ENCODE results near the gene STK11. TPM values are rescaled to one million over a fixed set of nuclear protein-coding genes. Genes with fewer than 3 reads are reported as not detected.
A peak's percentile ranks its signal among the peaks of the same experiment; 100 is the strongest.

Gene STK11
- total and polyA plus RNA-seq, 12 donors: 37.8 to 148 (median 93.7) TPM

DNA sequence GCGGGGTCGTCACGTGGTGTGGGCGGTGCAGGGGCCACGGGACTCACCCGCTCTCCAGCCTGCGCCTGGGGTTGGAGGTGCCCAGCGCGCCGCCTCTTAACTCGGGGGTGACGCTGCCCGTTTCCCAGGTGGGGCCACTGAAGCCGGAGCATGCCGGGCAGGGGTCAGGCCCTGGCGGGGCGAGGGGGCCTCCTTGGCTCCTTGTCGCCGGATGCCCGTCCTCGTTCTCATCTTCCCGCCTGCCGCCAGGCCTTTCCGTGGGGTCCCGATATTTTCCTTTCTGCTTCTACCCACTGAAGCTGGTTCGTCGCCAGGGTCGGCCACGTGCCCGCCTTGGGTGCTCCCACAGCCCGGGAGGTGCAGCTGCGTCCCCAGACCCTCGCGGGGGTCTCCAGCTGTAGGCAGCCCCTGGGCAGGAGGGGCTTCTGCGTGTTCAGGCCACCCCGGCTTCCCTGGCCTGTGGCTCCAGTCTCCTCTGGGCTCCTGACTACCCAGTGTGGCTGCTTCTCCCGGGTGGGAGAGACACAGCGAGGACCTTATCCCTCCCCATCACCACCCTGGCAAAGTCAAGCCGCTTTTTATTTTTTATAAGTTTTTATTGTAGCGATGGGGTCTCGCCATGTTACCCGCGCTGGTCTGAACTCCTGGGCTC, 70.5 kb downstream of the STK11 start:
- TF ChIP-seq, protein P1, sequence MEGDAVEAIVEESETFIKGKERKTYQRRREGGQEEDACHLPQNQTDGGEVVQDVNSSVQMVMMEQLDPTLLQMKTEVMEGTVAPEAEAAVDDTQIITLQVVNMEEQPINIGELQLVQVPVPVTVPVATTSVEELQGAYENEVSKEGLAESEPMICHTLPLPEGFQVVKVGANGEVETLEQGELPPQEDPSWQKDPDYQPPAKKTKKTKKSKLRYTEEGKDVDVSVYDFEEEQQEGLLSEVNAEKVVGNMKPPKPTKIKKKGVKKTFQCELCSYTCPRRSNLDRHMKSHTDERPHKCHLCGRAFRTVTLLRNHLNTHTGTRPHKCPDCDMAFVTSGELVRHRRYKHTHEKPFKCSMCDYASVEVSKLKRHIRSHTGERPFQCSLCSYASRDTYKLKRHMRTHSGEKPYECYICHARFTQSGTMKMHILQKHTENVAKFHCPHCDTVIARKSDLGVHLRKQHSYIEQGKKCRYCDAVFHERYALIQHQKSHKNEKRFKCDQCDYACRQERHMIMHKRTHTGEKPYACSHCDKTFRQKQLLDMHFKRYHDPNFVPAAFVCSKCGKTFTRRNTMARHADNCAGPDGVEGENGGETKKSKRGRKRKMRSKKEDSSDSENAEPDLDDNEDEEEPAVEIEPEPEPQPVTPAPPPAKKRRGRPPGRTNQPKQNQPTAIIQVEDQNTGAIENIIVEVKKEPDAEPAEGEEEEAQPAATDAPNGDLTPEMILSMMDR (IDR thresholded peaks at IDR 0.05): no peak
- TF ChIP-seq POLR2A (IDR thresholded peaks at IDR 0.05): no peak
- Histone ChIP-seq H3K36me3 (replicated peaks in 1 of 2) (peaks cover 0 to 58% of the 10 kb centered on the region in 2 donors), H3K4me1 (replicated peaks in 1 of 2) (peaks cover 33 to 51% of the 10 kb centered on the region in 2 donors), H3K27ac (peak overlapping the region; percentile 3 to 99 (median 98)), H3K9me3 (replicated peaks in 1 of 3) (no peaks in the 10 kb centered on the region), H3K27me3 (no peaks in the 10 kb centered on the region), H3K4me3 (peak overlapping the region in 2 of 4 donors; percentile 31 to 78)
- 10 to 44% (median 11%) methylated on average over 9 to 43 of the region's 43 CpGs for WGBS, 4 donors
- intact Hi-C loops (cut with DNase I): loop anchor here in 1 of 2 donors (10.0 kb wide), 1 partner anchor 159 kb away; the partner anchor contains the start of gene RPS15
- peak in 1 of 7 donors; percentile 50 for DNase-seq

DNA sequence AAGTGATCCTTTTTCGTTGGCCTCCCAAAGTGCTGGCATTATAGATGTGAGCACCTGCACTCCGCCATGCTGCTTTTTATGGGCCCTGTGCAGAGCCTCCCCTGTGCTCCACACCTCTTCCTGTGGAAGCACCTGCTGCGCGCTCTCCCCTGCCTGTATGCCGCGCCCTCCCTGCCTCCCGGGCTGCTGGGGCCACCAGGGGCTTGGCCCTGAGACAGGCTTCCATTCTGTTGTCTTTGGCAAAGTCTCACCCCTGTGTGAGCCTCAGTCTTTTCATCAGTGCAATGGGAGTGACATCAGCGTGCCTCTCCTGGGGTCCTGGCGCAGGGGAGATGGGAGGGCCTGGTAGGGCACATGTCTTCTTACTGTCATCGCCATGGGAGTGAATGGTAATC, 71.0 kb downstream of the STK11 start:
- peaks cover 28 to 46% of the 10 kb centered on the region in 2 donors for H3K4me1 ChIP-seq (replicated peaks in 1 of 2)
- peak overlapping the region in 3 of 5 donors; percentile 13 to 99 (median 98) for H3K27ac ChIP-seq
- intact Hi-C loops (cut with DNase I): loop anchor here in 1 of 2 donors (10.0 kb wide), 1 partner anchor 158 kb away; the partner anchor contains the start of gene RPS15
- peak in 4 of 7 donors; percentile 42 to 73 (median 48) for DNase-seq
- 68 to 81% (median 74%) methylated on average over 10 of the region's 10 CpGs for WGBS, 4 donors
- H3K36me3 ChIP-seq (replicated peaks in 1 of 2): peaks cover 0 to 52% of the 10 kb centered on the region in 2 donors
- H3K4me3 ChIP-seq: peak overlapping the region in 1 of 4 donors; percentile 78
- H3K27me3 ChIP-seq: no peaks in the 10 kb centered on the region
- no peak for TF ChIP-seq POLR2A (IDR thresholded peaks at IDR 0.05)
- TF ChIP-seq, protein P1 (IDR thresholded peaks at IDR 0.05): no peak
- no peaks in the 10 kb centered on the region for H3K9me3 ChIP-seq (replicated peaks in 1 of 3)

DNA sequence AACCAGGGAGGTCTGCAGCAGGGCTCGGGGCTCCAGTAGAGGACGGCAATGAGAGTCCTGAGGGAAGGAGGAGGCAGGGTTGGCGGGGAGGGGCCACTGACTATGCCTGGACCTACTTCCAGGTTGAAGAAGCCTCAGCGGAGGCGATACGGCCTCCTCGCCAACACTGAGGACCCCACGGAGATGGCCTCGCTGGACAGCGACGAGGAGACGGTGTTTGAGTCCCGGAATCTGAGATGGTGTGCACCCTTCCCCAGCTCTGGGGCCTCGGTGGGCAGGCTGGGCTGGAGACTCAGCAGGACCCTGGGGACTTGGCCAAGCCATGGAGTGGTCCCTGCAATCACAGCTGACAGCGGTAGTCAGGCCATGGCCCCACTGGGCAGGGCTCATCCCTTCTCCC, 71.5 kb downstream of the STK11 start:
- no peaks in the 10 kb centered on the region for H3K9me3 ChIP-seq (replicated peaks in 1 of 3)
- H3K36me3 ChIP-seq (replicated peaks in 1 of 2): peaks cover 0 to 48% of the 10 kb centered on the region in 2 donors
- H3K27ac ChIP-seq: peak overlapping the region in 1 of 5 donors; percentile 13
- peaks cover 25 to 41% of the 10 kb centered on the region in 2 donors for H3K4me1 ChIP-seq (replicated peaks in 1 of 2)
- 88 to 97% (median 94%) methylated on average over 15 of the region's 15 CpGs for WGBS, 4 donors
- no peak overlapping the region for H3K4me3 ChIP-seq
- intact Hi-C loops (cut with DNase I): loop anchor here in 1 of 2 donors (10.0 kb wide), 1 partner anchor 158 kb away; the partner anchor contains the start of gene RPS15
- no peak for TF ChIP-seq POLR2A (IDR thresholded peaks at IDR 0.05)
- TF ChIP-seq, protein P1 (IDR thresholded peaks at IDR 0.05): no peak
- H3K27me3 ChIP-seq: no peaks in the 10 kb centered on the region
- DNase-seq: peak in 3 of 7 donors; percentile 36 to 55 (median 45)

Other genes starting within 250 kb of the STK11 start
- 10 to 100 TPM; 24.2 to 78.7 (median 52.1) TPM for gene WDR18, start 221.4 kb upstream of the STK11 start, total RNA-seq
- 100 to 1,000 TPM in 1 of 3 donors, 10 to 100 TPM in 1, 1 to 10 TPM in 1; 5.4 to 140 (median 98.6) TPM for gene WDR18, start 221.4 kb upstream of the STK11 start, polyA plus RNA-seq
- gene GRIN3B, start 205.4 kb upstream of the STK11 start, total RNA-seq: under 1 TPM in 3 of 9 donors, not detected in 6; 0.08 to 0.18 (median 0.14) TPM
- under 1 TPM in 1 of 3 donors, not detected in 2; 0.24 TPM for gene GRIN3B, start 205.4 kb upstream of the STK11 start, polyA plus RNA-seq
- gene TMEM259, start 184.7 kb upstream of the STK11 start, total RNA-seq: 100 to 1,000 TPM in 8 of 9 donors, 10 to 100 TPM in 1; 94.1 to 308 (median 182) TPM
- 100 to 1,000 TPM in 2 of 3 donors, 10 to 100 TPM in 1; 79.4 to 743 (median 370) TPM for gene TMEM259, start 184.7 kb upstream of the STK11 start, polyA plus RNA-seq
- gene RNU6-2, start 184.3 kb upstream of the STK11 start, total RNA-seq: not detected
- not detected for gene RNU6-2, start 184.3 kb upstream of the STK11 start, polyA plus RNA-seq
- gene CNN2, start 179.2 kb upstream of the STK11 start, total RNA-seq: 10 to 100 TPM in 8 of 9 donors, 1 to 10 TPM in 1; 6.9 to 64.9 (median 42.3) TPM
- 10 to 100 TPM; 11.2 to 60.8 (median 52.5) TPM for gene CNN2, start 179.2 kb upstream of the STK11 start, polyA plus RNA-seq
- 10 to 100 TPM in 7 of 9 donors, 1 to 10 TPM in 2; 4.0 to 23.2 (median 17.5) TPM for gene ABCA7, start 165.7 kb upstream of the STK11 start, total RNA-seq
- 100 to 1,000 TPM in 1 of 3 donors, 10 to 100 TPM in 1, 1 to 10 TPM in 1; 2.1 to 109 (median 28.7) TPM for gene ABCA7, start 165.7 kb upstream of the STK11 start, polyA plus RNA-seq
- gene ARHGAP45, start 138.6 kb upstream of the STK11 start, total RNA-seq: 10 to 100 TPM in 8 of 9 donors, 1 to 10 TPM in 1; 4.9 to 74.3 (median 31.5) TPM
- gene ARHGAP45, start 138.6 kb upstream of the STK11 start, polyA plus RNA-seq: 10 to 100 TPM in 2 of 3 donors, 1 to 10 TPM in 1; 1.6 to 75.4 (median 30.2) TPM
- 100 to 1,000 TPM in 7 of 9 donors, 10 to 100 TPM in 2; 84.1 to 231 (median 164) TPM for gene POLR2E, start 110.4 kb upstream of the STK11 start, total RNA-seq
- gene POLR2E, start 110.4 kb upstream of the STK11 start, polyA plus RNA-seq: 100 to 1,000 TPM in 2 of 3 donors, 10 to 100 TPM in 1; 74.7 to 132 (median 109) TPM
- gene GPX4, start 101.8 kb upstream of the STK11 start, total RNA-seq: 1,000 to 10,000 TPM in 1 of 9 donors, 100 to 1,000 TPM in 8; 332 to 1,424 (median 653) TPM
- 1,000 to 10,000 TPM in 2 of 3 donors, 100 to 1,000 TPM in 1; 420 to 1,267 (median 1,035) TPM for gene GPX4, start 101.8 kb upstream of the STK11 start, polyA plus RNA-seq
- 100 to 1,000 TPM in 3 of 9 donors, 10 to 100 TPM in 6; 14.4 to 176 (median 65.2) TPM for gene SBNO2, start 31.5 kb upstream of the STK11 start, total RNA-seq
- gene SBNO2, start 31.5 kb upstream of the STK11 start, polyA plus RNA-seq: 100 to 1,000 TPM in 1 of 3 donors, 10 to 100 TPM in 2; 13.6 to 118 (median 84.2) TPM
- gene CBARP, start 32.2 kb downstream of the STK11 start, total RNA-seq: 1 to 10 TPM in 6 of 9 donors, under 1 TPM in 1, not detected in 2; 0.67 to 5.0 (median 1.8) TPM
- 1 to 10 TPM in 2 of 3 donors, under 1 TPM in 1; 0.09 to 9.3 (median 2.2) TPM for gene CBARP, start 32.2 kb downstream of the STK11 start, polyA plus RNA-seq
- 100 to 1,000 TPM in 7 of 9 donors, 10 to 100 TPM in 2; 78.9 to 435 (median 205) TPM for gene ATP5F1D, start 36.0 kb downstream of the STK11 start, total RNA-seq
- gene ATP5F1D, start 36.0 kb downstream of the STK11 start, polyA plus RNA-seq: 1,000 to 10,000 TPM in 1 of 3 donors, 100 to 1,000 TPM in 1, 10 to 100 TPM in 1; 15.6 to 1,534 (median 925) TPM
- gene MIDN, start 42.8 kb downstream of the STK11 start, total RNA-seq: 100 to 1,000 TPM in 5 of 9 donors, 10 to 100 TPM in 3, 1 to 10 TPM in 1; 8.6 to 189 (median 112) TPM
- gene MIDN, start 42.8 kb downstream of the STK11 start, polyA plus RNA-seq: 10 to 100 TPM; 15.5 to 73.0 (median 46.8) TPM
- 1,000 to 10,000 TPM in 1 of 9 donors, 100 to 1,000 TPM in 8; 317 to 1,164 (median 674) TPM for gene CIRBP, start 63.6 kb downstream of the STK11 start, total RNA-seq
- gene CIRBP, start 63.6 kb downstream of the STK11 start, polyA plus RNA-seq: 100 to 1,000 TPM; 360 to 990 (median 737) TPM
- gene FAM174C, start 69.8 kb downstream of the STK11 start, total RNA-seq: 100 to 1,000 TPM in 3 of 9 donors, 10 to 100 TPM in 6; 48.4 to 279 (median 85.0) TPM
- 100 to 1,000 TPM in 2 of 3 donors, 1 to 10 TPM in 1; 3.8 to 139 (median 123) TPM for gene FAM174C, start 69.8 kb downstream of the STK11 start, polyA plus RNA-seq
- under 1 TPM in 1 of 9 donors, not detected in 8; 0.11 TPM for gene EFNA2, start 80.1 kb downstream of the STK11 start, total RNA-seq
- gene EFNA2, start 80.1 kb downstream of the STK11 start, polyA plus RNA-seq: not detected
- gene NDUFS7, start 178.1 kb downstream of the STK11 start, total RNA-seq: 100 to 1,000 TPM; 102 to 286 (median 150) TPM
- gene NDUFS7, start 178.1 kb downstream of the STK11 start, polyA plus RNA-seq: 100 to 1,000 TPM in 2 of 3 donors, 1 to 10 TPM in 1; 4.7 to 267 (median 134) TPM
- gene GAMT, start 195.8 kb downstream of the STK11 start, total RNA-seq: 10 to 100 TPM; 14.8 to 96.9 (median 30.7) TPM
- gene GAMT, start 195.8 kb downstream of the STK11 start, polyA plus RNA-seq: 10 to 100 TPM in 2 of 3 donors, 1 to 10 TPM in 1; 7.4 to 84.5 (median 74.2) TPM
- 10 to 100 TPM; 11.5 to 87.5 (median 41.4) TPM for gene DAZAP1, start 201.8 kb downstream of the STK11 start, total RNA-seq
- 100 to 1,000 TPM in 1 of 3 donors, 10 to 100 TPM in 2; 60.0 to 117 (median 77.5) TPM for gene DAZAP1, start 201.8 kb downstream of the STK11 start, polyA plus RNA-seq
- 1,000 to 10,000 TPM in 6 of 9 donors, 100 to 1,000 TPM in 3; 780 to 3,934 (median 1,471) TPM for gene RPS15, start 232.6 kb downstream of the STK11 start, total RNA-seq
- gene RPS15, start 232.6 kb downstream of the STK11 start, polyA plus RNA-seq: 1,000 to 10,000 TPM in 2 of 3 donors, 100 to 1,000 TPM in 1; 471 to 4,071 (median 2,224) TPM
- gene APC2, start 244.3 kb downstream of the STK11 start, total RNA-seq: 1 to 10 TPM in 3 of 9 donors, under 1 TPM in 6; 0.06 to 6.9 (median 0.35) TPM
- 10 to 100 TPM in 1 of 3 donors, under 1 TPM in 2; 0.71 to 12.9 (median 0.82) TPM for gene APC2, start 244.3 kb downstream of the STK11 start, polyA plus RNA-seq